GM21526 (cell line): ENCODE results near the gene TMEM217.
A peak's percentile ranks its signal among the peaks of the same experiment; 100 is the strongest.
"Not testable (repeated sequence)": the region's sequence is repeated elsewhere in the genome, so short reads cannot be mapped to it uniquely, and the experiment has no call there.

Source experiments
- ATAC-seq: cut with Tn5 transposase; IDR thresholded peaks from one replicate; pipeline ENCODE4 v1.9.1; 2021; ENCODE audit warnings: moderate library complexity; ENCODE audit not compliant: unreplicated experiment, low FRiP score

Gene TMEM217

GRCh38 chr6:37222125-37222967 is 35.6 kb downstream of the TMEM217 start:
- peak; percentile 74 for ATAC-seq

- ATAC-seq, result no peak
Observed at GRCh38 chr6:37221585-37222124, 36.3 kb downstream of the TMEM217 start.

- ATAC-seq, result no peak
Observed at GRCh38 chr6:37218511-37218910, 39.4 kb downstream of the TMEM217 start.

GRCh38 chr6:37218061-37218460 is 39.9 kb downstream of the TMEM217 start:
- ATAC-seq, result no peak

- ATAC-seq, result no peak
Observed at GRCh38 chr6:37212268-37212667, 45.7 kb downstream of the TMEM217 start.

- ATAC-seq, result no peak
Observed at GRCh38 chr6:37210313-37210968, 47.5 kb downstream of the TMEM217 start.

- no peak for ATAC-seq
Observed at GRCh38 chr6:37209461-37210205, 48.3 kb downstream of the TMEM217 start.

- ATAC-seq, result no peak
Observed at GRCh38 chr6:37208793-37209192, 49.2 kb downstream of the TMEM217 start.

GRCh38 chr6:37207903-37208456 is 50.0 kb downstream of the TMEM217 start:
- no peak for ATAC-seq

- no peak for ATAC-seq
Observed at GRCh38 chr6:37206622-37207021, 51.3 kb downstream of the TMEM217 start.

- no peak for ATAC-seq
Observed at GRCh38 chr6:37205997-37206340, 52.0 kb downstream of the TMEM217 start.

GRCh38 chr6:37205175-37205996 is 52.6 kb downstream of the TMEM217 start:
- ATAC-seq, result no peak

GRCh38 chr6:37204014-37204751 is 53.8 kb downstream of the TMEM217 start:
- no peak for ATAC-seq

GRCh38 chr6:37202788-37203491 is 55.0 kb downstream of the TMEM217 start:
- ATAC-seq, result no peak

- ATAC-seq, result no peak
Observed at GRCh38 chr6:37201726-37202125, 56.2 kb downstream of the TMEM217 start.

- no peak for ATAC-seq
Observed at GRCh38 chr6:37200085-37200484, 57.9 kb downstream of the TMEM217 start.

GRCh38 chr6:37196451-37196850 is 61.5 kb downstream of the TMEM217 start:
- ATAC-seq, result not testable (repeated sequence)

GRCh38 chr6:37194886-37195285 is 63.1 kb downstream of the TMEM217 start:
- not testable (repeated sequence) for ATAC-seq

GRCh38 chr6:37192666-37193065 is 65.3 kb downstream of the TMEM217 start:
- ATAC-seq, result no peak
